Testis (tissue), 3 donors: Measurements from ENCODE around the gene SULT2A1. TPM values are rescaled to one million over a fixed set of nuclear protein-coding genes. Genes with fewer than 3 reads are reported as not detected.

Experiments used
- DNase-seq: peaks from one replicate; pipeline ENCODE4 v3.0.0-alpha.2; 2019
- H3K27ac ChIP-seq, 2 donors: fragments of 200-600 bp; sonication (generic); one replicate each; pipeline ENCODE4 v1.5.1; 2019
- H3K27me3 ChIP-seq: fragments of 200-600 bp; sonication (generic); one replicate; pipeline ENCODE4 v1.5.1; 2019
- H3K36me3 ChIP-seq: fragments of 200-600 bp; sonication (generic); one replicate; pipeline ENCODE4 v1.5.1; 2017; ENCODE audit warnings: low read depth; ENCODE audit errors: missing control alignments
- H3K4me1 ChIP-seq: fragments of 200-600 bp; sonication (generic); one replicate; pipeline ENCODE4 v1.5.1; 2019
- H3K4me3 ChIP-seq, 2 donors: fragments of 200-600 bp; sonication (generic); one replicate each; pipeline ENCODE4 v1.5.1; 2017 to 2019
- H3K9me3 ChIP-seq: fragments of 200-600 bp; sonication (generic); one replicate; pipeline ENCODE4 v1.5.1; 2017
- CTCF ChIP-seq, 3 experiments: fragments of 450-650 bp in 2 of 3; fragments of 200-600 bp in 1 of 3; sonication (generic) in 1 of 3; IDR thresholded peaks; one replicate each; pipeline ENCODE4 v1.5.1; 2016 to 2019; ENCODE audit warnings: antibody characterized with exemption in 3 of 3, mild to moderate bottlenecking in 2 of 3, moderate library complexity in 1 of 3
- POLR2A ChIP-seq: fragments of 450-650 bp; IDR thresholded peaks from one replicate; pipeline ENCODE4 v1.6.1; 2017; ENCODE audit warnings: antibody characterized with exemption, mild to moderate bottlenecking, moderate library complexity
- WGBS, 2 donors: methylation state at CpG; one replicate each; pipeline ENCODE4 v1.1.5; 2018; 5-methylcytosine and 5-hydroxymethylcytosine counted together
- intact Hi-C: fragments of 100-400 bp; cut with DNase I; formaldehyde crosslinking; loops from one replicate; pipeline ENCODE4 v1.15.1; 2023; ENCODE audit warnings: low total_unique reads
- polyA plus RNA-seq: library from polyadenylated mRNA; stranded (reverse); fragments of 350-450 nt; fragmentation: Illumina TruSeq; extraction: RNeasy Lipid Tissue Mini Kit (QIAGEN cat#74804); gene quantifications from one replicate; pipeline ENCODE4 v1.2.3, GENCODE V29; 2014; ENCODE audit warnings: low read depth, low replicate concordance; ENCODE audit not compliant: insufficient read depth
- total RNA-seq, 2 donors: library from RNA; depleted of rRNA; stranded (reverse); fragments of >200 nt; gene quantifications; one replicate each; pipeline ENCODE4 v1.2.3, GENCODE V29; 2016

The SULT2A1 gene
- total and polyA plus RNA-seq, 3 donors from 2014 or later: 0.24 to 2.3 (median 1.2) TPM

DNA sequence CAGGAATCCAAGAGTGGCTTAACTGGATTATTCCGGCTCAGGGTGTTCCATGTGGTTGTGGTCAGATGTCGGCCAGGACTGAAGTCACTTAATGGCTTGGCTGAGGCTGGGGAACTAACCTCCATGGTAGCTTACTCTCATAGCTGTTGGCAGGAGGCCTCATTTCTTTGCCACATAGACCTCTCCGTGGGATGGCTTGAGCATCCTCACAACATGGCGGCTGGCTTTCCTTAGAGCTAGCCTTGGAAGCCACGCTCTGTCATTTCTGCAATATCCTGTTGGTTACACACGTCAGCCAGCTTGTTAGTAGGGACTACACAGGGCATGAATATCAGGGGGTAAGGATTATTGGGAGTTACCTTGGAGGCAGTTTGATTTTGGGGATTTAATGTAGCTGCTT lies 59.3 kb downstream of the SULT2A1 start:
- H3K4me3 ChIP-seq: no peak overlapping the region
- 82% methylated on average over 6 of the region's 6 CpGs for WGBS, 2 donors
- H3K27ac ChIP-seq: no peak overlapping the region
- no peaks in the 10 kb centered on the region for H3K27me3 ChIP-seq
- no peak for DNase-seq
- H3K9me3 ChIP-seq: no peaks in the 10 kb centered on the region
- intact Hi-C loops: no loop called here
- no peaks in the 10 kb centered on the region for H3K36me3 ChIP-seq
- no peak for TF ChIP-seq POLR2A
- no peak for TF ChIP-seq CTCF (IDR thresholded peaks at IDR 0.05)
- no peaks in the 10 kb centered on the region for H3K4me1 ChIP-seq

- DNase-seq: no peak
Observed at GRCh38 chr19:47824396-47824795, 61.7 kb downstream of the SULT2A1 start.

DNA sequence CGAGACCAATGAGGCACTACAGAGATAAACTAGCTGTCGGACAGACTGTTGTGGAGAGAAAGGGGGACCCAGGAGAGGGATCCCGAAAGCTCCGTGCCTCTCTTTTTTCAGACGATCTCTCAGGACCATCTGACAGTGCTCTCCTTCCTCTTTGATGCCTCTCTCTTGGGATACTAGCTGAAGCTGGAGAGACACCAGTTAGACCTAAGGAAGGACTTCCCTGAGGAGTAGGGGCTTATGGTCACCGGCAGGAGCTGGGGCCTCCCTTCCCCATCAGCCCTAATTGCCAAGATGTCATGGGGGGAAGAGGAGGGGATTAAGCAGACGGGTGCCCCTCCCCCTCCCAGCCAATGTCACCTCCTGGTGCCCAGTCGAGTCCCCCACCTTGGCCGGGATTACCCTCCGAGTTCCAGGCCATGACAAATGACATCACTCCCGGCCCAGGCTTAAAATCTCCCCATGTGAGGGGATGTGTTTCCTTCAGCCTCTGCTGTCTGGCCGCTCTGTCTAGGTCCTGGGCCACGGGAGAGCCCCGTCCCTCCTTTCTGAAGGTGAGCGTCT lies 64.6 kb downstream of the SULT2A1 start, which contains the start of gene CRX:
Gene CRX, plus strand, starts transcription at position 478 of the 561 bp plus-strand sequence. CDS start 12,507 bp downstream, outside the sequence.
- no peak within 1 kb of the TSS for H3K4me3 ChIP-seq
- WGBS, 2 donors: 58 to 59% methylated on average over 15 of the region's 15 CpGs
- DNase-seq: no peak
- H3K36me3 ChIP-seq: no peaks in the 10 kb centered on the region
- no peaks in the 10 kb centered on the region for H3K4me1 ChIP-seq
- no peaks in the 10 kb centered on the region for H3K9me3 ChIP-seq
- intact Hi-C loops: no loop called here
- TF ChIP-seq CTCF (IDR thresholded peaks at IDR 0.05): no peak
- TF ChIP-seq POLR2A: no peak
- no peaks in the 10 kb centered on the region for H3K27me3 ChIP-seq
- H3K27ac ChIP-seq: no peak within 1 kb of the TSS

More at GRCh38 chr19:47824396-47824795, 61.7 kb downstream of the SULT2A1 start:
- Histone ChIP-seq H3K27ac (no peak overlapping the region), H3K4me1 (no peaks in the 10 kb centered on the region), H3K27me3 (no peaks in the 10 kb centered on the region), H3K4me3 (no peak overlapping the region), H3K36me3 (no peaks in the 10 kb centered on the region), H3K9me3 (no peaks in the 10 kb centered on the region)
- TF ChIP-seq POLR2A (no peak), CTCF (IDR thresholded peaks at IDR 0.05) (no peak)
- WGBS, 2 donors: 84 to 88% methylated on average over 5 to 6 of the region's 6 CpGs
- intact Hi-C loops: no loop called here

Other genes with a start within 250 kb of the SULT2A1 start
- gene EHD2, start 172.9 kb downstream of the SULT2A1 start, total RNA-seq: 10 to 100 TPM; 26.8 to 33.9 TPM
- 37.0 TPM for gene EHD2, start 172.9 kb downstream of the SULT2A1 start, polyA plus RNA-seq
- 100 to 1,000 TPM; 166 to 325 TPM for gene NOP53, start 140.8 kb downstream of the SULT2A1 start, total RNA-seq
- gene NOP53, start 140.8 kb downstream of the SULT2A1 start, polyA plus RNA-seq: 309 TPM
- 100 to 1,000 TPM; 170 to 194 TPM for gene SELENOW, start 107.6 kb downstream of the SULT2A1 start, total RNA-seq
- gene SELENOW, start 107.6 kb downstream of the SULT2A1 start, polyA plus RNA-seq: 197 TPM
- under 1 TPM; 0.55 to 0.62 TPM for gene TPRX1, start 81.8 kb downstream of the SULT2A1 start, total RNA-seq
- 1.2 TPM for gene TPRX1, start 81.8 kb downstream of the SULT2A1 start, polyA plus RNA-seq
- under 1 TPM; 0.12 to 0.55 TPM for gene CRX, start 64.4 kb downstream of the SULT2A1 start, total RNA-seq
- gene CRX, start 64.4 kb downstream of the SULT2A1 start, polyA plus RNA-seq: not detected
- gene TPRX2, start 27.1 kb downstream of the SULT2A1 start, total RNA-seq: under 1 TPM; 0.37 to 0.63 TPM
- 0.53 TPM for gene TPRX2, start 27.1 kb downstream of the SULT2A1 start, polyA plus RNA-seq
- under 1 TPM in 1 of 2 donors, not detected in 1; 0.71 TPM for gene BSPH1, start 105.9 kb upstream of the SULT2A1 start, total RNA-seq
- gene BSPH1, start 105.9 kb upstream of the SULT2A1 start, polyA plus RNA-seq: not detected
- 1 to 10 TPM in 1 of 2 donors, under 1 TPM in 1; 0.25 to 1.1 TPM for gene ELSPBP1, start 108.3 kb upstream of the SULT2A1 start, total RNA-seq
- 1.2 TPM for gene ELSPBP1, start 108.3 kb upstream of the SULT2A1 start, polyA plus RNA-seq
- gene CABP5, start 157.8 kb upstream of the SULT2A1 start, total RNA-seq: under 1 TPM in 1 of 2 donors, not detected in 1; 0.43 TPM
- gene CABP5, start 157.8 kb upstream of the SULT2A1 start, polyA plus RNA-seq: not detected
- 10 to 100 TPM; 28.0 to 34.5 TPM for gene PLA2G4C, start 224.5 kb upstream of the SULT2A1 start, total RNA-seq
- gene PLA2G4C, start 224.5 kb upstream of the SULT2A1 start, polyA plus RNA-seq: 9.6 TPM